Measurements from ENCODE around the gene INTU. TPM values are rescaled to one million over a fixed set of nuclear protein-coding genes. Genes with fewer than 3 reads are reported as not detected.

Gene INTU
- total RNA-seq, 1 experiment from 2014 or later, result 4.6 TPM

GRCh38 chr4:127737295-127737694, 104.5 kb downstream of the INTU start:
- Mint-ChIP-seq H3K9me3 (ENCODE audit: low read depth, unreplicated experiment) (peaks cover under 1% of the 10 kb centered on the region), H3K27ac (ENCODE audit: unreplicated experiment) (no peak overlapping the region), H3K4me3 (ENCODE audit: low read depth, unreplicated experiment) (no peak overlapping the region), H3K36me3 (ENCODE audit: insufficient read depth, unreplicated experiment) (no peaks in the 10 kb centered on the region), H3K27me3 (ENCODE audit: unreplicated experiment) (no peaks in the 10 kb centered on the region), H3K4me1 (ENCODE audit: low read depth, unreplicated experiment) (no peaks in the 10 kb centered on the region)
- CTCF ChIA-PET, result no interaction called here
- BruUV-seq (replicated peaks), result no TSS peak
- intact Hi-C loops (cut with micrococcal nuclease; ENCODE audit: unreplicated experiment), result no loop called here
- TF ChIP-seq, protein P1, sequence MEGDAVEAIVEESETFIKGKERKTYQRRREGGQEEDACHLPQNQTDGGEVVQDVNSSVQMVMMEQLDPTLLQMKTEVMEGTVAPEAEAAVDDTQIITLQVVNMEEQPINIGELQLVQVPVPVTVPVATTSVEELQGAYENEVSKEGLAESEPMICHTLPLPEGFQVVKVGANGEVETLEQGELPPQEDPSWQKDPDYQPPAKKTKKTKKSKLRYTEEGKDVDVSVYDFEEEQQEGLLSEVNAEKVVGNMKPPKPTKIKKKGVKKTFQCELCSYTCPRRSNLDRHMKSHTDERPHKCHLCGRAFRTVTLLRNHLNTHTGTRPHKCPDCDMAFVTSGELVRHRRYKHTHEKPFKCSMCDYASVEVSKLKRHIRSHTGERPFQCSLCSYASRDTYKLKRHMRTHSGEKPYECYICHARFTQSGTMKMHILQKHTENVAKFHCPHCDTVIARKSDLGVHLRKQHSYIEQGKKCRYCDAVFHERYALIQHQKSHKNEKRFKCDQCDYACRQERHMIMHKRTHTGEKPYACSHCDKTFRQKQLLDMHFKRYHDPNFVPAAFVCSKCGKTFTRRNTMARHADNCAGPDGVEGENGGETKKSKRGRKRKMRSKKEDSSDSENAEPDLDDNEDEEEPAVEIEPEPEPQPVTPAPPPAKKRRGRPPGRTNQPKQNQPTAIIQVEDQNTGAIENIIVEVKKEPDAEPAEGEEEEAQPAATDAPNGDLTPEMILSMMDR (IDR thresholded peaks at IDR 0.05; ENCODE audit: unreplicated experiment), result no peak
- no peak for DNase-seq

GRCh38 chr4:127741247-127741646, 108.5 kb downstream of the INTU start:
- H3K27ac Mint-ChIP-seq (ENCODE audit: unreplicated experiment), result no peak overlapping the region
- BruUV-seq (replicated peaks), result no TSS peak
- H3K36me3 Mint-ChIP-seq (ENCODE audit: insufficient read depth, unreplicated experiment), result no peaks in the 10 kb centered on the region
- no peaks in the 10 kb centered on the region for H3K4me1 Mint-ChIP-seq (ENCODE audit: low read depth, unreplicated experiment)
- H3K27me3 Mint-ChIP-seq (ENCODE audit: unreplicated experiment), result no peaks in the 10 kb centered on the region
- CTCF ChIA-PET, result no interaction called here
- TF ChIP-seq, protein P1 (IDR thresholded peaks at IDR 0.05; ENCODE audit: unreplicated experiment), result no peak
- no peak overlapping the region for H3K4me3 Mint-ChIP-seq (ENCODE audit: low read depth, unreplicated experiment)
- DNase-seq, result no peak
- intact Hi-C loops (cut with micrococcal nuclease; ENCODE audit: unreplicated experiment), result no loop called here
- peaks cover 5% of the 10 kb centered on the region for H3K9me3 Mint-ChIP-seq (ENCODE audit: low read depth, unreplicated experiment)

DNA sequence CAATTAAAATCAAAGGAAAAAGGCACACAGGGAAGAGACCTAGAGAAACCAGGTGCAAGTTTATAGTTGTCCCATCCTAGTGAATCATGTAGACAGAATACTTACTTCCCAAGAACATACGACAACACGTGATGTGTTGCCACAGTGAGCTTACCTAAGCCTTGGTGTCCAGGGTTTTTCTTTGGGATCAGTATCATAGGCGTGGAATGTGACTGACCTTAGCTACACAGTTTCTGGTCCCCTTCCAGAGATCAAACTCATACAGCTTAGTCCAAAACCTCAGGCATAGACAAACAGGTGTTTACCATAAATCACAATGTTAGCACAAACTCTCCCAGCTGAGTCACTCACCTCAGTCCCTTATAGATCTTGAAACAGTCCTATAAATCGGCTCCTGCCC, 115.1 kb downstream of the INTU start:
- H3K9me3 Mint-ChIP-seq (ENCODE audit: low read depth, unreplicated experiment), result peaks cover 3% of the 10 kb centered on the region

DNA sequence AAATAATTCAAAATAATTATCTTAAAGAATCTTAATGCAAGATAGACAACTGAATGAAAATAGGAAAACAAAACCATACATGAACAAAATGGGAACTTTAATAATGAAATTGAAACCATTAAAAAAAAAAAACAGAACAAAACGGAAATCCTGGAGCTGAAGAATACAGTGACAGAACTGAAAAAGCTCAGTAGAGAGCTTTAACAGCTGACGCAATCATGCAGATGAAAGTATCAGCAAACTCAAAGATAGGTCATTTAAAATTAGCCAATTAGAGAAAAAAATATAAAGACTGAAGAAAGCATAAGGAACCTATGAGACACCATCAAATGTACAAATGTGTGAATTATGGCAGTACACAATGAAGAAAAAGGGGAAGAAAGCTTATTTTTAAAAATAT, 116.2 kb downstream of the INTU start:
- no peak for DNase-seq
- no peak overlapping the region for H3K27ac Mint-ChIP-seq (ENCODE audit: unreplicated experiment)
- BruUV-seq (replicated peaks), result no TSS peak
- TF ChIP-seq, protein P1 (IDR thresholded peaks at IDR 0.05; ENCODE audit: unreplicated experiment), result no peak
- CTCF ChIA-PET, result no interaction called here
- H3K27me3 Mint-ChIP-seq (ENCODE audit: unreplicated experiment), result no peaks in the 10 kb centered on the region
- peaks cover 3% of the 10 kb centered on the region for H3K9me3 Mint-ChIP-seq (ENCODE audit: low read depth, unreplicated experiment)
- H3K36me3 Mint-ChIP-seq (ENCODE audit: insufficient read depth, unreplicated experiment), result no peaks in the 10 kb centered on the region
- no peak overlapping the region for H3K4me3 Mint-ChIP-seq (ENCODE audit: low read depth, unreplicated experiment)
- no peaks in the 10 kb centered on the region for H3K4me1 Mint-ChIP-seq (ENCODE audit: low read depth, unreplicated experiment)
- intact Hi-C loops (cut with micrococcal nuclease; ENCODE audit: unreplicated experiment), result no loop called here

More for the DNA sequence above, 115.1 kb downstream of the INTU start:
- no peak for DNase-seq
- intact Hi-C loops (cut with micrococcal nuclease; ENCODE audit: unreplicated experiment), result no loop called here
- CTCF ChIA-PET, result no interaction called here
- Mint-ChIP-seq H3K4me1 (ENCODE audit: low read depth, unreplicated experiment) (no peaks in the 10 kb centered on the region), H3K27ac (ENCODE audit: unreplicated experiment) (no peak overlapping the region), H3K36me3 (ENCODE audit: insufficient read depth, unreplicated experiment) (no peaks in the 10 kb centered on the region), H3K27me3 (ENCODE audit: unreplicated experiment) (no peaks in the 10 kb centered on the region), H3K4me3 (ENCODE audit: low read depth, unreplicated experiment) (no peak overlapping the region)
- BruUV-seq (replicated peaks), result no TSS peak
- TF ChIP-seq, protein P1 (IDR thresholded peaks at IDR 0.05; ENCODE audit: unreplicated experiment), result no peak
